Activated T-helper 1 cell treated with anti-CD3 and anti-CD28 coated beads, Interleukin-2, amount 50 U/mL, for 16 hours (primary cell): ENCODE measurements around the gene LEMD1.

Experiments
- DNase-seq, 2 donors: peaks; one replicate each; pipeline ENCODE4 v3.0.0-alpha.2; 2020; ENCODE audit warnings: low read depth in 1 of 2, low spot score in 1 of 2

Gene LEMD1, protein sequence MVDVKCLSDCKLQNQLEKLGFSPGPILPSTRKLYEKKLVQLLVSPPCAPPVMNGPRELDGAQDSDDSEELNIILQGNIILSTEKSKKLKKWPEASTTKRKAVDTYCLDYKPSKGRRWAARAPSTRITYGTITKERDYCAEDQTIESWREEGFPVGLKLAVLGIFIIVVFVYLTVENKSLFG

DNA sequence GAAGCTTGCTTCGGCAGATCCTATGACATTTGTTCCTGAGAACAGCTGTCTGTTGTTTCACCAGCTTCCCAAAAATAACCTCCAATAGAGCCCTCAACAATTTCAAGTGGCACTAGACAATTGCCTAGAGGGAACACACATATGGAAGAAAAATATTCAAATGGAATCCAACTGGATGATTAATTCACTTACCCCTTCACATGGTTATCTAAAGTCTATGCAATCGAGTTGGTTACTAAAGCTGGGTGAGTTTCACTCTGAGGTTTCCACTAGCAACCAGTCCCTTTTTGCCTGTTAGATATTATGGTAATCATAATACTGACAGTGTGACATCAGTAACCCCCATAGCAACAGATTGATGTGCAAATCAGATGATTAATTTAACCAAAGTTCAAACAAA lies at the start of gene LEMD1:
TSS of gene LEMD1 (minus strand) at position 259 of the 400 bp plus-strand sequence. CDS start 1,520 bp downstream, outside the sequence.
- no peak for DNase-seq

GRCh38 chr1:205470131-205470530 lies 48.3 kb upstream of the LEMD1 start:
- DNase-seq, result no peak

- DNase-seq, result no peak
Observed at GRCh38 chr1:205466595-205467220, 44.9 kb upstream of the LEMD1 start.

- DNase-seq, result no peak
Observed at GRCh38 chr1:205465392-205465791, 43.5 kb upstream of the LEMD1 start.

DNA sequence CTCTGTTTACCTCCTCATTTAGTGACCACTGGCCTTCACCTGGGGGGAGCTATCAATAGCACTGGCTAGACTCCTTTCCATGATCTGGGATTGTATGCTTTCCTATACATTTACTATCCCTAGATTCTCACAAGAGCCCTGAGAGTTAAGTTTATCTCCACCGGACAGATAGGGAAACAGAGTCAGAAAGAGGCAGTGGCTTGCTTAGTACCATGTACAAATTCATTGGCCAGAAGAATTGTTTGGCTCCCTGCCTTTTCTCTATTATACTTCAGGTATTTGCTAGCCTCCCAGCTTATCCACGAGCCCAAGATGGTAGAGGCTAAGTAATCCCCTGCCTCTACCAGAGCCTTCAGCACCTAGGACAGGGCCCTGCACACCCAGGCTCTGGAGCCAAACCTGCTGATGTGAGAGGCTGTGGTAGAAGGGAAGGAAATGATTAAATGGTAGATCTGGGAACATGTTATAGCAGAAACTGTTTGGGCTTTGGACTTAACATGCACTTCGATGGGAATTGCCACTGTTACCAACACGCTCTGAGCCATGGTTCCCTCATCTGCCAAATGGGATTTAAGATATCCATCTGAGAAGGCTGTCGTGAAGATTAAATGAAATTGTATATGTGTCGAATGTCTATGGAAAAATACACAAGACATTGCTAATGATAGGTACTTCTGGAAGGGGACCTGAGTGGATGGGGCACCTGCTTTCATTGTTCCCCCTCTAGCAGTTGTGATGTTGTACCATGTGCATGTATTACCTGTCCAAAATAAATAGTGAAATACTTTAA lies 37.1 kb upstream of the LEMD1 start:
- DNase-seq, result no peak

- DNase-seq, result no peak
Observed at GRCh38 chr1:205456868-205457745, 35.3 kb upstream of the LEMD1 start.

DNA sequence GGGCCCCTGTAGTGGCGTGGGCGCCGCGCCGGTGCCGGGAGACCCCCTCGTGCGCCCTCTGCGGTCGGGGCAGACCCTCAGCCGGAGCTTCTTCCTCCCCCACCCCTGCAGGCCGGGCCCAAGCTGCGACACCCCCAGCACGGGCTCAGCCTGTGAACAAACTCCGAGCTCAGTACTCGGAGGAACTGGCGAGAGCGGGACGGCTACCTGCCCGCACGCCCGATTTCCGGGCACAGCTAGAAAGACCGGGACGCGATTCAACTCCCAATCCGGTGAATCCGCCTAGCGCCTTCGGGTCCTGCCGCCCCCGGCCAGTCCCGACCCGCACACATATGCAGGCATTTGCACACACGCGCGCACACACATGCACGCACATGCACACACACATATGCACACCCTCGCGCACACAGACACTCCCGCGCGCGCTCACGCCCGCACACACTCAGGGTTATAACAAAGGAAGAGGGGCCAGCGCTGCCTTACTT lies 34.6 kb upstream of the LEMD1 start:
- DNase-seq, result no peak

DNA sequence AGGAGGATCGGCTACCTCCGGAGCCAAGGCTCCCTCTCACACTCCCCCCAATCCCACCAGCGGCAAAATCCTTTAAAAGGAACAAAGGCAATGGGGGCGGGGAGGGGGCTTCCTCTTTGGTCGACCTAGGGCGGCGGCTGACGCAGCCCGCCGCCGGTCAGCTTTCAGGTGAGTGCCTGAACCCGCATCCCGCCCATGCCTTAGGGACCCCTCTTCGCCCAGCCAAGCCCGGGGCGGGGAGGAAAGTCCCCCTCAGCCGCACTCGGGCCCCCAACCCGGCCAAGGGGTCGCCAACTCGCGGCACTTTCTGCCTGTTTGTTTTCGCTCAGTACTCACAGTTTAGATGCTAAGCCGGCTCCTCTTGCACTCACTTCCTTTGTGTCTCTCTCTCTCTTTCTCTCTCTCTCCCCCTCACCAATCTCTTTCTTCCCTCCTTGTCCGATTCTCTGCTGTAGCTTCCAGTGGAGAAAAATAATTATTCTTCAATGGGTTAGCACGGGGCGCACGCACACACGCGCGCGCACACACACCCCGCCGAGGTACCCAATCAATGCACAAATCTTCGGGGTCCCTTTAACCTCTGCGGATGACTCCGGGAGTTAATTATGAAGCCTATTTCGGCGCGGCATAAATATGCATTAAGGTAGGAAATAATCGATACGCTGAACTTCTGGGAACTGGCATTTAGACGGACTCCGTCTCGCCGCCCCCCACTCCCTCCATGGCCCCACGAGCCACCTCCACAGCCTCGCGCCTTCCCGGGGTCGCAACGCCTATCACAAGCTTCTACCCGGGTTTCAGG lies 33.9 kb upstream of the LEMD1 start, which contains the start of gene BLACAT1:
TSS of gene BLACAT1 (minus strand) at position 465 of the 802 bp plus-strand sequence.
- no peak for DNase-seq

DNA sequence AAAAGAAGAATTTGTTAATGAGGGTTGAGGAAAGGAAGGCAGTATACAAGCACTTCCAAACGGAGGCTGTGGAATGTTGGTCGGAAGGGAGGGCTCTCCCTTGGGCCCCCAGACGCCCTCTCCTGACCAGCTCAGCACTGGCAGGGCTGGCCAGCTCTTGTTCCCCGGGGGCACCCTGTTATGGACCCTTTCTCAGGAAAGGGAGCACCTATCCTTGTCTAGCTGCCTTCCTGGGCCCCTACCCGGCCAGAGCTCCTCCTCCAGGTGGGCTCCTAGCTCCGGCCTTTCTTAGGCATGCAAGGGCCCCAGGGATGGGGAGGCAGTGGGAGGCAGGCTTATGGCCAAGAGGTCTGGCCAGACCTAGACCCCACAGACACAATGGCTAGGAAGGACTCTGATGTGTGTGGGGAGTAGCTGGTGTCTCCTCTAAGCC lies 33.1 kb upstream of the LEMD1 start:
- DNase-seq, result no peak

DNA sequence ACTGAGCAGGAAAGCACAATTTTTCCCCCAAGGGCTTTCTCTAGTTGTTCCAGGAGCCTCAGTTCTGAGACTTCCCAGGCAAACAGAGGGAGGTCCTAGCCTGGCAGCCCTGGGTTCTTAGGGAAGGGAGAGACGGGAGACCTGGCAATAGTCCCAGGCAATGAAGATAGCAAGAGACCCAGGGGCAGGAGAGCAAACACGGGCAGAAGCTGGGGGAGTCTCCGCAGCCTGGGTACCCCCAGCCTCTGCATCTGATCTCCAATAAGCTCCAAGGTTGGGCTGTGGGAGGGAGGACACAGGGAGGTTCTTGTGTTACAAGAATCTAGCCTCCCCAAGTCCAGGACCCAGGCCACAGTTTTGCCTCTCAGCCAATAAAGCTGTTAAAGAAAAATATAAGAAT lies 31.6 kb upstream of the LEMD1 start:
- no peak for DNase-seq

- DNase-seq, result no peak
Observed at GRCh38 chr1:205452933-205453332, 31.1 kb upstream of the LEMD1 start.

GRCh38 chr1:205452364-205452763 lies 30.5 kb upstream of the LEMD1 start:
- DNase-seq, result no peak

- no peak for DNase-seq
Observed at GRCh38 chr1:205451759-205452164, 29.9 kb upstream of the LEMD1 start.

DNA sequence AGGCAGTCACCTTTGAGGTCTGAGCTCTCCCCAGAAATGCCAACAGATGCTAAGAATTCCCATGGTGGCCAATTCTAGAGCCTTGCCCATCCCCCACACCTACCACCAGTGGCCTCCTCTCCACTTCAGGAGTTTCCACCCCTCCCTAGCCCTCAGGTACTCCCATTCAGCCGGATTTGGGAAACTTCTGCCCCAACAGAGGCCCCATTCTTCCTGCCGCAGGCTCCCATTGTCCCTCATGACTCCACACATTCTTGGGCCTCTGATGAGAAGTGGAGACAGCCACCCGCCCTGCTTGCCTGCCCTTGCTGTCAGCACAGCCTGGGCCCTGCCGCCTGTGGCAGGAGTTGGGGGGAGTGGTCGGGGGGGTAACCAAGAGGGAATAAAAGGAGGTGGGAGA lies 29.3 kb upstream of the LEMD1 start:
- DNase-seq, result no peak

DNA sequence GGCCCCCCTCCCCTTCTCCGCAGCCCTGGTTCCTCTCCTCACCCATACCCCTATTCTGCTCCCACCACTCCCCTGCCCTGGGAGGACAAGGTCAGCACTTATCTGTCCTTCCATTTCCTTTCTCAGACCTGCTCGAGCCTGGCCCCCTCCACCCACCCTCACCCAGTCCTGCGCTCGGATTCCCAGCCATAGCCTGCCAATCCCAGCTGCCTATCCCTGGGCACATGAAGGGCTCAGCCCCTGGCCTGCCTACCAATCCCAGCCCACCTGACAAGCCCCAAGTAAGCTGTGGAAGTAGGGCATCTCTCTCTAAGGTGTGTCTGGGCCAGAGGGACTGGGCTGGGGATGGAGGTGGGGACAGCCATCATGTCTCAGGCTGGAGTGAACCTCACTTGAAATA lies 28.6 kb upstream of the LEMD1 start:
- DNase-seq, result no peak

DNA sequence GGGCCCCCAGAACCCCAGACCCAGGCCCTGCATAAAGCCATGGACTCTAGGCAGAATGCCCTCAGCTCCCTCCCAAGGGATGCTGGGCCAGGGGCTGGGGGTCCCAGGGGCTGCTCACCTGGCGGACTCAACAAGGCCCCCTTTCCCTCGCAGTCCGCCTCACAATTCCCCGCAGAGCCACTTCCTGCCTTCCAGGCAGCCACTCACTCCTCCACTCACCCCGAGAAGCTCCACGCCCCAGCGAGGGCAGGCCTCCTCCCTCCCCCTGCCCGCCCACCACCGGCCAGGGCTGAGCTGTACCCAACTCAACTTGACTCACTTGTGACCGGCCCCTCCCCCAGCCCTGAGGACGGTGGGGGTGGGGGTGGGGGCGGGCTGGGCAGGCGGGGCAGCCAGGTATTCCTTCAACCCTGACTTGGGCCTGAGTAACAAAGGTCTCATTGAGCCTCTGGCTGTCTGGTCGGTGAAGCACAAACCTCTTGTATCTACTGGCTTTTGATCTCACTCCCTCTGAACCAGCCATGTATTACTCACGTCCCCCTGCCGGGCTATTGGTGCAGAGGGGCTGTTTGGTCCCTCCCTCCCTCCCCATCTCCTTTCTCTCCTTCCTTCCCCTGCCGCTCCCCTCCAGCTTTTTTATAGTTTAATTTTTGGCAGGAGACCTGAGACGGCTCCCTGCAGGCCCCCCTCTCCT lies 28.0 kb upstream of the LEMD1 start:
- no peak for DNase-seq

- DNase-seq, result no peak
Observed at GRCh38 chr1:205449254-205449749, 27.4 kb upstream of the LEMD1 start.

DNA sequence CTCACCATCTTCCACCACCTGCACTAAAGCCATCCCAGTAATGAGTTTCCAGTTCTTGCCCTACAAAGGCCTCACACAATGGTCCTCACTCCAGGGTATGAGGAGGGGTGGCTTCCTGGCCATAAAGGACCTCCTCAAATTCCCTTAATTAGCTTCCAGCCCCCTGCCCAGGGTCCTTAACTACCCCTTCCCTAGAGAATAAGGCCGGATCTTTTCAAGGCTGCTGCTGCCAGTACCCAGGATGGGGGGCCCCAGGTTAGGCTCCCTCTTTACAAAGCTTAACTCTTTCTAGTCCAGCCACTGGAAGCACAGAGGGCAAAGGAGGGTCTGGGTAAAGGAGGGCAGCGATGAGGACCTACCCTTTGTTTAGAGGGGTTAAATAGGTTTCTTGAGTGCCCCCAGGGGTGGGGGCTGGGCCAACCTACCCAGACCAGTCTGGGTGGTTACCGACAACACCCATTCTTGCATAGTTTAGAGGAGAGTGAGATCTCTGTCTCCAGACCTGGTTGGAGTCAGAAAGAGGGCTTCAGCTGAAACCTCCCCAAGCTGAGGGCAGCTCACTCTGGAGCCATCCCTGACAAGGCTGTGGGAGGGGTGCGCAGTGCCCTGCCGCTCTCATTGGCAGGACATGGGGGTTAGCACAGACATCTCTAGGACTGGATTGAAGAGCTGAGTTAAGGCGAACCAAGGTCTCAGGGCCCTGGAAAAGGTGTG lies 26.8 kb upstream of the LEMD1 start:
- no peak for DNase-seq
